Prostate gland (tissue), 2 donors: ENCODE data around the gene KRT77. TPM values are rescaled to one million over a fixed set of nuclear protein-coding genes. Genes with fewer than 3 reads are reported as not detected.

ENCODE experiments used
- DNase-seq: peaks from one replicate; pipeline ENCODE4 v3.0.0-alpha.2; 2019; ENCODE audit warnings: low spot score
- H3K27ac ChIP-seq, 2 donors: fragments of 200-600 bp; sonication (generic); 2 replicates each; pipeline ENCODE4 v1.5.1; 2017 to 2019
- H3K27me3 ChIP-seq: fragments of 200-600 bp; sonication (generic); replicated peaks from 2 replicates; pipeline ENCODE4 v1.5.1; 2019; ENCODE audit not compliant: insufficient read depth
- H3K36me3 ChIP-seq, 2 donors: fragments of 200-600 bp; sonication (generic); 1 replicate in 1 of 2; 2 replicates in 1 of 2; pipeline versions ENCODE4 v1.5.1 to v1.8.1; 2017 to 2019
- H3K4me1 ChIP-seq: fragments of 200-600 bp; sonication (generic); replicated peaks from 2 replicates; pipeline ENCODE4 v1.5.1; 2019
- H3K4me3 ChIP-seq, 2 donors: fragments of 200-600 bp; sonication (generic); 2 replicates each; pipeline ENCODE4 v1.5.1; 2017 to 2019
- H3K9me3 ChIP-seq: fragments of 200-600 bp; sonication (generic); 2 replicates; pipeline ENCODE4 v1.5.1; 2017
- POLR2A ChIP-seq: fragments of 450-650 bp; IDR thresholded peaks from one replicate; pipeline ENCODE4 v1.6.1; 2016; ENCODE audit warnings: antibody characterized with exemption, mild to moderate bottlenecking
- POLR2AphosphoS5 ChIP-seq: sonication (generic); formaldehyde crosslinking; IDR thresholded peaks from one replicate; pipeline ENCODE4 v1.6.1; 2017; ENCODE audit warnings: antibody characterized with exemption
- WGBS: methylation state at CpG from one replicate; pipeline ENCODE4 v1.1.5; 2018; 5-methylcytosine and 5-hydroxymethylcytosine counted together
- intact Hi-C: fragments of 100-400 bp; cut with DNase I; formaldehyde crosslinking; loops from one replicate; pipeline ENCODE4 v1.14.2; 2022
- total RNA-seq, 2 donors: library from RNA; depleted of rRNA; stranded (reverse); fragments of >200 nt; gene quantifications; one replicate each; pipeline ENCODE4 v1.1.0, GENCODE V29; 2016
- TF ChIP-seq, protein P1 (sequence below), 4 experiments: fragments of 200-600 bp in 2 of 4; fragments of 450-650 bp in 2 of 4; sonication (generic) in 2 of 4; IDR thresholded peaks; 1 replicate in 3 of 4; 2 replicates in 1 of 4; pipeline ENCODE4 v1.5.1; 2016 to 2019; ENCODE audit warnings: antibody characterized with exemption in 4 of 4, mild to moderate bottlenecking in 2 of 4, moderate library complexity in 2 of 4

The KRT77 gene
- total RNA-seq, 2 donors from 2014 or later = 0.09 to 0.57 TPM

DNA sequence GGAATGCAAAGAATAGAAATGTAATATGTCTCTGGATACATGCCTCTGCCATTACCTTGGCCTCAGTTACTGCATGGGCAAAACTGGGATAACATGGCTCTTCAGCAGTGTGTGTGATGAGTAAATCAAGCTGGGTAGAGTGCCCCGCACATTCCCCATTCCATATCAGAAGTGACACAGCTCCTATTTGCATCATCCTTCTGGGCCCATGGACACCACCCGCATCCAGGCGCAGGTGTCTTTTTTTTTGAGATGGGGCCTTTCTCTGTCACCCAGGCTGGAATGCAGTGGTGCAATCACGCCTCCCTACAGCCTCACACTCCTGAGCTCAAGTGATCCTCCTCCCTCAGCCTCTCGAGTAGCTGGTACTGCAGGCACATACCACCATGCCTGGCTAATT, 42.2 kb upstream of the KRT77 start:
- no peak for DNase-seq
- no peaks in the 10 kb centered on the region for H3K9me3 ChIP-seq
- H3K27me3 ChIP-seq = no peaks in the 10 kb centered on the region
- WGBS = 82% methylated on average over 5 of the region's 5 CpGs
- no peak overlapping the region for H3K4me3 ChIP-seq
- intact Hi-C loops = no loop called here
- H3K27ac ChIP-seq = no peak overlapping the region
- no peaks in the 10 kb centered on the region for H3K36me3 ChIP-seq
- TF ChIP-seq POLR2A = no peak
- TF ChIP-seq, protein P1, sequence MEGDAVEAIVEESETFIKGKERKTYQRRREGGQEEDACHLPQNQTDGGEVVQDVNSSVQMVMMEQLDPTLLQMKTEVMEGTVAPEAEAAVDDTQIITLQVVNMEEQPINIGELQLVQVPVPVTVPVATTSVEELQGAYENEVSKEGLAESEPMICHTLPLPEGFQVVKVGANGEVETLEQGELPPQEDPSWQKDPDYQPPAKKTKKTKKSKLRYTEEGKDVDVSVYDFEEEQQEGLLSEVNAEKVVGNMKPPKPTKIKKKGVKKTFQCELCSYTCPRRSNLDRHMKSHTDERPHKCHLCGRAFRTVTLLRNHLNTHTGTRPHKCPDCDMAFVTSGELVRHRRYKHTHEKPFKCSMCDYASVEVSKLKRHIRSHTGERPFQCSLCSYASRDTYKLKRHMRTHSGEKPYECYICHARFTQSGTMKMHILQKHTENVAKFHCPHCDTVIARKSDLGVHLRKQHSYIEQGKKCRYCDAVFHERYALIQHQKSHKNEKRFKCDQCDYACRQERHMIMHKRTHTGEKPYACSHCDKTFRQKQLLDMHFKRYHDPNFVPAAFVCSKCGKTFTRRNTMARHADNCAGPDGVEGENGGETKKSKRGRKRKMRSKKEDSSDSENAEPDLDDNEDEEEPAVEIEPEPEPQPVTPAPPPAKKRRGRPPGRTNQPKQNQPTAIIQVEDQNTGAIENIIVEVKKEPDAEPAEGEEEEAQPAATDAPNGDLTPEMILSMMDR (IDR thresholded peaks at IDR 0.05) = no peak
- no peak for TF ChIP-seq POLR2AphosphoS5
- H3K4me1 ChIP-seq = no peaks in the 10 kb centered on the region

- WGBS = 54% methylated on average over 1 of the region's 1 CpG
- no peaks in the 10 kb centered on the region for H3K4me1 ChIP-seq
- intact Hi-C loops = no loop called here
Observed at GRCh38 chr12:52744493-52745156, 41.3 kb upstream of the KRT77 start.

DNA sequence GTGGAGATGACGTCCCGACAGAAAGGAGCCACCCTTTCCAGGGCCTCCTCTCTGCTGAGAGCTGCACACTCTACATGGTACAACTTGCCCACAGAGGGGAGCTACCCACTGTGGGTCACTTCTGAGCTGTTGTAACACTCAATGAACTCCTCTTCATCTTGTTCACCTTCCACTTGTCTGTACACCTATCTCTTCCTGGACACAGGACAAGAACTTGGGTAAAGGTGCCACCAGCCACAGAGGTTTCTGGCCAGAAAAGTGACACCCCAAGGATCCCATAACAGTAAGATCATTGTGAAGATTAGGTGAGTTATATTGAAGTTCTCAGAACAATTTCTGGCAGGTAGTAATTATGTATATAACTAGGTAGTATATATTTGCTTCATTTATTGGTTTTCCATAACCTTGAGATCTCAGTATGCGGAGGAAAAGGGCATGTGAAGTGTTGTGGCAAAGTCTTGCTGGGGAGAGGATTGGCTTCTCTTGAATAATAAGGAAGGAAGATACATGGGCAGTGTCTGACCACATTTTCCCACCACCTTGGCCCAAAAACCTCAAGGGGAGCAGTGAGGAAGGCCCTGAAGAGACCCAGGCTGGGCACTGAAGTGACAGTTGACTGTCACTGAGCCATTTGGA, 39.6 kb upstream of the KRT77 start:
- Histone ChIP-seq H3K27ac (no peak overlapping the region), H3K4me1 (no peaks in the 10 kb centered on the region), H3K36me3 (no peaks in the 10 kb centered on the region), H3K27me3 (no peaks in the 10 kb centered on the region), H3K9me3 (no peaks in the 10 kb centered on the region), H3K4me3 (no peak overlapping the region)
- TF ChIP-seq POLR2A (no peak), POLR2AphosphoS5 (no peak)
- TF ChIP-seq, protein P1 (IDR thresholded peaks at IDR 0.05) = no peak
- intact Hi-C loops = no loop called here
- WGBS = 79% methylated on average over 3 of the region's 3 CpGs
- no peak for DNase-seq

More at GRCh38 chr12:52744493-52745156, 41.3 kb upstream of the KRT77 start:
- TF ChIP-seq POLR2A = no peak
- TF ChIP-seq, protein P1 (IDR thresholded peaks at IDR 0.05) = no peak
- no peak for TF ChIP-seq POLR2AphosphoS5
- no peaks in the 10 kb centered on the region for H3K27me3 ChIP-seq
- no peak for DNase-seq
- H3K9me3 ChIP-seq = no peaks in the 10 kb centered on the region
- no peak overlapping the region for H3K4me3 ChIP-seq
- no peak overlapping the region for H3K27ac ChIP-seq
- no peaks in the 10 kb centered on the region for H3K36me3 ChIP-seq

DNA sequence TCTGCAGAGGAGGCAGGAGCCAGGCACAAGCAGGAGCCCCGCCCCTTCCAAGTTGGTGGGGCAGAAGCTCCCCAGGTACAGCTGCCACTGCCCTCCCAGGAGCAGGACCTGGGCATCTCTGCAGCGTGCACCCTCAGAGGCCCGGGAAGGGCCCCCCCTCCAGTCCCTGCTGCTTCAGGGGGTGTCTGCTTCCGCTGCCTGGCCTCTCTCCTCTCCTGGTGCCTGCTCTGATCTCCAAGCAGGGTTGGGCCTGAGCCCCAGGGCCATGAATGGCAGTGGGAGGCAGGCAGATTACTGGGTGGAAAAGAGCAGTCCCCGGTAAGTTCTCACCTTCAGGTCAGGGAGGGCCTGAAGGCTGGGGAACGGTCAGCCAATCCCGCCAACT, 38.9 kb upstream of the KRT77 start:
- no peaks in the 10 kb centered on the region for H3K9me3 ChIP-seq
- no peak for DNase-seq
- no peaks in the 10 kb centered on the region for H3K27me3 ChIP-seq
- WGBS = 76% methylated on average over 6 of the region's 7 CpGs
- H3K4me1 ChIP-seq = no peaks in the 10 kb centered on the region
- no peaks in the 10 kb centered on the region for H3K36me3 ChIP-seq
- no peak overlapping the region for H3K27ac ChIP-seq
- intact Hi-C loops = no loop called here
- H3K4me3 ChIP-seq = no peak overlapping the region
- TF ChIP-seq, protein P1 (IDR thresholded peaks at IDR 0.05) = no peak
- TF ChIP-seq POLR2A (no peak), POLR2AphosphoS5 (no peak)
